ENCODE data around the gene ARHGAP15.

ARHGAP15 gene

GRCh38 chr2:143560724-143561123 is 431.5 kb downstream of the ARHGAP15 start:
- H3K36me3 ChIP-seq (ENCODE audit: low read length), result no peaks in the 10 kb centered on the region; the same call in 1 of the 2 replicates

GRCh38 chr2:143564419-143564818 is 435.2 kb downstream of the ARHGAP15 start:
- Histone ChIP-seq H3K4me3 (ENCODE audit: insufficient read depth, low read length, poor library complexity, severe bottlenecking) (no peak overlapping the region), H3K9me2 (replicated peaks; ENCODE audit: insufficient read depth, low read length) (no peaks in the 10 kb centered on the region), H3K4me2 (ENCODE audit: low read depth, low read length, poor library complexity, severe bottlenecking) (no peak overlapping the region), H3K36me3 (ENCODE audit: low read length) (no peaks in the 10 kb centered on the region), H2AFZ (ENCODE audit: low read depth, low read length, severe bottlenecking) (no peak overlapping the region), H3F3A (ENCODE audit: insufficient read depth) (no peaks in the 10 kb centered on the region), H3K79me2 (ENCODE audit: insufficient read depth, low read length) (no peaks in the 10 kb centered on the region), H3K27ac (ENCODE audit: low read depth, low read length) (no peak overlapping the region), H3K27me3 (ENCODE audit: low read length) (no peaks in the 10 kb centered on the region), H3K9me3 (ENCODE audit: insufficient read depth, low read length) (no peaks in the 10 kb centered on the region), H3K9ac (ENCODE audit: low read length) (no peak overlapping the region), H4K20me1 (ENCODE audit: low read depth, low read length) (no peaks in the 10 kb centered on the region)
- TF ChIP-seq EZH2phosphoT487 (conservative IDR thresholded peaks at IDR 0.05; ENCODE audit: low read length) (no peak), CTCF (IDR thresholded peaks at IDR 0.05; ENCODE audit: insufficient read depth, low read length, poor library complexity, severe bottlenecking) (no peak)

More at GRCh38 chr2:143560724-143561123, 431.5 kb downstream of the ARHGAP15 start:
- Histone ChIP-seq H3K79me2 (ENCODE audit: insufficient read depth, low read length) (no peaks in the 10 kb centered on the region), H3K9me2 (replicated peaks; ENCODE audit: insufficient read depth, low read length) (no peaks in the 10 kb centered on the region), H3F3A (ENCODE audit: insufficient read depth) (no peaks in the 10 kb centered on the region), H2AFZ (ENCODE audit: low read depth, low read length, severe bottlenecking) (no peak overlapping the region), H3K9ac (ENCODE audit: low read length) (no peak overlapping the region), H3K27me3 (ENCODE audit: low read length) (no peaks in the 10 kb centered on the region), H3K4me3 (ENCODE audit: insufficient read depth, low read length, poor library complexity, severe bottlenecking) (no peak overlapping the region), H3K27ac (ENCODE audit: low read depth, low read length) (no peak overlapping the region), H4K20me1 (ENCODE audit: low read depth, low read length) (no peaks in the 10 kb centered on the region), H3K4me2 (ENCODE audit: low read depth, low read length, poor library complexity, severe bottlenecking) (no peak overlapping the region), H3K9me3 (ENCODE audit: insufficient read depth, low read length) (no peaks in the 10 kb centered on the region)
- TF ChIP-seq CTCF (IDR thresholded peaks at IDR 0.05; ENCODE audit: insufficient read depth, low read length, poor library complexity, severe bottlenecking) (no peak), EZH2phosphoT487 (conservative IDR thresholded peaks at IDR 0.05; ENCODE audit: low read length) (no peak)

- H3K27me3 ChIP-seq (ENCODE audit: low read length), result no peaks in the 10 kb centered on the region
- no peaks in the 10 kb centered on the region for H3F3A ChIP-seq (ENCODE audit: insufficient read depth)
- no peak overlapping the region for H3K4me3 ChIP-seq (ENCODE audit: insufficient read depth, low read length, poor library complexity, severe bottlenecking)
- no peak overlapping the region for H2AFZ ChIP-seq (ENCODE audit: low read depth, low read length, severe bottlenecking)
- no peaks in the 10 kb centered on the region for H3K79me2 ChIP-seq (ENCODE audit: insufficient read depth, low read length)
- no peaks in the 10 kb centered on the region for H3K9me3 ChIP-seq (ENCODE audit: insufficient read depth, low read length)
- H3K4me2 ChIP-seq (ENCODE audit: low read depth, low read length, poor library complexity, severe bottlenecking), result no peak overlapping the region
- H3K9ac ChIP-seq (ENCODE audit: low read length), result no peak overlapping the region
- H3K9me2 ChIP-seq (replicated peaks; ENCODE audit: insufficient read depth, low read length), result no peaks in the 10 kb centered on the region
- H3K27ac ChIP-seq (ENCODE audit: low read depth, low read length), result no peak overlapping the region
- H3K36me3 ChIP-seq (ENCODE audit: low read length), result no peaks in the 10 kb centered on the region
- H4K20me1 ChIP-seq (ENCODE audit: low read depth, low read length), result no peaks in the 10 kb centered on the region
- TF ChIP-seq CTCF (IDR thresholded peaks at IDR 0.05; ENCODE audit: insufficient read depth, low read length, poor library complexity, severe bottlenecking) (no peak), EZH2phosphoT487 (conservative IDR thresholded peaks at IDR 0.05; ENCODE audit: low read length) (no peak)
Observed at GRCh38 chr2:143571747-143572146, 442.5 kb downstream of the ARHGAP15 start.

All from SU-DHL-6 (cell line).